Measurements from ENCODE around the gene TTC24.

Gene TTC24

DNA sequence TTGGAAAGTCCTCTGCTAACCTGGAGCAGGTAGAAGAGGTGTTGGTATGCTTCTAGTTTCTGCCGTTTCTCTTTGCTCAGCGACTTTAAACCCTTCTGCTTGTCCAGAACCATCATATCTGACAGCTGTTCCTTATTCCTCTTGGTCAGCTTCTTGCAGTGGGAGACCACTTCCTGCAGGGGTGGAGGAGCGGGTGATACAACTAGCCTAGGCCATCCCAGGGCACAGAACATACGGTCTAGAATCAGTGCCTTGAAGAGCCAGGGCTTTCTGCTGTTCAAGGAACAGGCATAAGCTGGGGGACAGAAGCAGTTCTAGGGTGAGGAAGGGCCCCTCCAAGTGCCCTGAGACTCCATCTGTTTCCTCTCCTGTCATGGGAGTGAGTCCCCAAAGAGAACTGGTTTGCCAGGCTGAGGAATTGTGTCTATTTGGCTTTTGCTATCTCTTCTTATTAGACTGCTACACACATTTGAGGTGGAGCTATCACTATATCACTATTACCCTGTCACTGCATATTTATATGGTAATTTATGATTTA lies 39.6 kb upstream of the TTC24 start (continued):
- TF ChIP-seq BACH2 (CRISPR knock-in tag; IDR thresholded peaks at IDR 0.05; ENCODE audit: borderline replicate concordance): no peak
- TF ChIP-seq, protein P1, sequence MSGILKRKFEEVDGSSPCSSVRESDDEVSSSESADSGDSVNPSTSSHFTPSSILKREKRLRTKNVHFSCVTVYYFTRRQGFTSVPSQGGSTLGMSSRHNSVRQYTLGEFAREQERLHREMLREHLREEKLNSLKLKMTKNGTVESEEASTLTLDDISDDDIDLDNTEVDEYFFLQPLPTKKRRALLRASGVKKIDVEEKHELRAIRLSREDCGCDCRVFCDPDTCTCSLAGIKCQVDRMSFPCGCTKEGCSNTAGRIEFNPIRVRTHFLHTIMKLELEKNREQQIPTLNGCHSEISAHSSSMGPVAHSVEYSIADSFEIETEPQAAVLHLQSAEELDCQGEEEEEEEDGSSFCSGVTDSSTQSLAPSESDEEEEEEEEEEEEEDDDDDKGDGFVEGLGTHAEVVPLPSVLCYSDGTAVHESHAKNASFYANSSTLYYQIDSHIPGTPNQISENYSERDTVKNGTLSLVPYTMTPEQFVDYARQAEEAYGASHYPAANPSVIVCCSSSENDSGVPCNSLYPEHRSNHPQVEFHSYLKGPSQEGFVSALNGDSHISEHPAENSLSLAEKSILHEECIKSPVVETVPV (CRISPR knock-in tag; IDR thresholded peaks at IDR 0.05): no peak

DNA sequence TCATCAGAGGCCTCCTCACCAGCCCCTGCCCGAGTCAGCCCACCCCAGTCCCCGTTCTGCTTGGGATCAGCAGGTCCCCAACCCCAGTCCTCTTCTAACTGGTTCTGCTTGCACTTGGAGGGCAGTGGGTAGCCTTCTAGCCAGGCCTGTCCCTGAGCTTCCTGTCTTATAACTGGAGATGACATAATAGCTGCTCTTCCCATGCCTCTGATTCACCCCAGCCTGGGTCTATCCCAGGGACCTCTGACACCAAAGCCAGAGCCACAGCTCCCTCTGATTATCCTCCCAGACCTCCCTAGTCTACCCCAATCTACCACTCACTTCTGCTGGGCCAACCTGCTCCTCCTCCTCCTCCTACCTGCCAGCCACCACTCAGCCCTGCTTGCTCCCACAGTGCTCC lies 38.6 kb upstream of the TTC24 start:
- TF ChIP-seq RARB (CRISPR knock-in tag; IDR thresholded peaks at IDR 0.05): no peak
- TF ChIP-seq, protein P2, sequence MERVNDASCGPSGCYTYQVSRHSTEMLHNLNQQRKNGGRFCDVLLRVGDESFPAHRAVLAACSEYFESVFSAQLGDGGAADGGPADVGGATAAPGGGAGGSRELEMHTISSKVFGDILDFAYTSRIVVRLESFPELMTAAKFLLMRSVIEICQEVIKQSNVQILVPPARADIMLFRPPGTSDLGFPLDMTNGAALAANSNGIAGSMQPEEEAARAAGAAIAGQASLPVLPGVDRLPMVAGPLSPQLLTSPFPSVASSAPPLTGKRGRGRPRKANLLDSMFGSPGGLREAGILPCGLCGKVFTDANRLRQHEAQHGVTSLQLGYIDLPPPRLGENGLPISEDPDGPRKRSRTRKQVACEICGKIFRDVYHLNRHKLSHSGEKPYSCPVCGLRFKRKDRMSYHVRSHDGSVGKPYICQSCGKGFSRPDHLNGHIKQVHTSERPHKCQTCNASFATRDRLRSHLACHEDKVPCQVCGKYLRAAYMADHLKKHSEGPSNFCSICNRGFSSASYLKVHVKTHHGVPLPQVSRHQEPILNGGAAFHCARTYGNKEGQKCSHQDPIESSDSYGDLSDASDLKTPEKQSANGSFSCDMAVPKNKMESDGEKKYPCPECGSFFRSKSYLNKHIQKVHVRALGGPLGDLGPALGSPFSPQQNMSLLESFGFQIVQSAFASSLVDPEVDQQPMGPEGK (CRISPR knock-in tag; IDR thresholded peaks at IDR 0.05; ENCODE audit: borderline replicate concordance): no peak
- TF ChIP-seq ARNTL (CRISPR knock-in tag; IDR thresholded peaks at IDR 0.05; ENCODE audit: borderline replicate concordance, low read depth): no peak
- TF ChIP-seq PPARA (CRISPR knock-in tag; IDR thresholded peaks at IDR 0.05; ENCODE audit: borderline replicate concordance): no peak
- no peak for TF ChIP-seq ZFP3 (CRISPR knock-in tag; IDR thresholded peaks at IDR 0.05)
- no peak for TF ChIP-seq TOX (CRISPR knock-in tag; IDR thresholded peaks at IDR 0.05; ENCODE audit: borderline replicate concordance)
- TF ChIP-seq ZNF8 (CRISPR knock-in tag; IDR thresholded peaks at IDR 0.05): no peak
- TF ChIP-seq, protein P3, sequence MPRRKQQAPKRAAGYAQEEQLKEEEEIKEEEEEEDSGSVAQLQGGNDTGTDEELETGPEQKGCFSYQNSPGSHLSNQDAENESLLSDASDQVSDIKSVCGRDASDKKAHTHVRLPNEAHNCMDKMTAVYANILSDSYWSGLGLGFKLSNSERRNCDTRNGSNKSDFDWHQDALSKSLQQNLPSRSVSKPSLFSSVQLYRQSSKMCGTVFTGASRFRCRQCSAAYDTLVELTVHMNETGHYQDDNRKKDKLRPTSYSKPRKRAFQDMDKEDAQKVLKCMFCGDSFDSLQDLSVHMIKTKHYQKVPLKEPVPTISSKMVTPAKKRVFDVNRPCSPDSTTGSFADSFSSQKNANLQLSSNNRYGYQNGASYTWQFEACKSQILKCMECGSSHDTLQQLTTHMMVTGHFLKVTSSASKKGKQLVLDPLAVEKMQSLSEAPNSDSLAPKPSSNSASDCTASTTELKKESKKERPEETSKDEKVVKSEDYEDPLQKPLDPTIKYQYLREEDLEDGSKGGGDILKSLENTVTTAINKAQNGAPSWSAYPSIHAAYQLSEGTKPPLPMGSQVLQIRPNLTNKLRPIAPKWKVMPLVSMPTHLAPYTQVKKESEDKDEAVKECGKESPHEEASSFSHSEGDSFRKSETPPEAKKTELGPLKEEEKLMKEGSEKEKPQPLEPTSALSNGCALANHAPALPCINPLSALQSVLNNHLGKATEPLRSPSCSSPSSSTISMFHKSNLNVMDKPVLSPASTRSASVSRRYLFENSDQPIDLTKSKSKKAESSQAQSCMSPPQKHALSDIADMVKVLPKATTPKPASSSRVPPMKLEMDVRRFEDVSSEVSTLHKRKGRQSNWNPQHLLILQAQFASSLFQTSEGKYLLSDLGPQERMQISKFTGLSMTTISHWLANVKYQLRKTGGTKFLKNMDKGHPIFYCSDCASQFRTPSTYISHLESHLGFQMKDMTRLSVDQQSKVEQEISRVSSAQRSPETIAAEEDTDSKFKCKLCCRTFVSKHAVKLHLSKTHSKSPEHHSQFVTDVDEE (CRISPR knock-in tag; IDR thresholded peaks at IDR 0.05): no peak
- TF ChIP-seq, protein P4, sequence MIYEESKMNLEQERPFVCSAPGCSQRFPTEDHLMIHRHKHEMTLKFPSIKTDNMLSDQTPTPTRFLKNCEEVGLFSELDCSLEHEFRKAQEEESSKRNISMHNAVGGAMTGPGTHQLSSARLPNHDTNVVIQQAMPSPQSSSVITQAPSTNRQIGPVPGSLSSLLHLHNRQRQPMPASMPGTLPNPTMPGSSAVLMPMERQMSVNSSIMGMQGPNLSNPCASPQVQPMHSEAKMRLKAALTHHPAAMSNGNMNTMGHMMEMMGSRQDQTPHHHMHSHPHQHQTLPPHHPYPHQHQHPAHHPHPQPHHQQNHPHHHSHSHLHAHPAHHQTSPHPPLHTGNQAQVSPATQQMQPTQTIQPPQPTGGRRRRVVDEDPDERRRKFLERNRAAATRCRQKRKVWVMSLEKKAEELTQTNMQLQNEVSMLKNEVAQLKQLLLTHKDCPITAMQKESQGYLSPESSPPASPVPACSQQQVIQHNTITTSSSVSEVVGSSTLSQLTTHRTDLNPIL (CRISPR knock-in tag; IDR thresholded peaks at IDR 0.05; ENCODE audit: low read depth): no peak
- no peak for TF ChIP-seq OSR1 (CRISPR knock-in tag; IDR thresholded peaks at IDR 0.05)
- no peak for TF ChIP-seq TCF4 (CRISPR knock-in tag; IDR thresholded peaks at IDR 0.05; ENCODE audit: borderline replicate concordance)
- TF ChIP-seq ISL1 (CRISPR knock-in tag; IDR thresholded peaks at IDR 0.05): no peak
- no peak for ATAC-seq

DNA sequence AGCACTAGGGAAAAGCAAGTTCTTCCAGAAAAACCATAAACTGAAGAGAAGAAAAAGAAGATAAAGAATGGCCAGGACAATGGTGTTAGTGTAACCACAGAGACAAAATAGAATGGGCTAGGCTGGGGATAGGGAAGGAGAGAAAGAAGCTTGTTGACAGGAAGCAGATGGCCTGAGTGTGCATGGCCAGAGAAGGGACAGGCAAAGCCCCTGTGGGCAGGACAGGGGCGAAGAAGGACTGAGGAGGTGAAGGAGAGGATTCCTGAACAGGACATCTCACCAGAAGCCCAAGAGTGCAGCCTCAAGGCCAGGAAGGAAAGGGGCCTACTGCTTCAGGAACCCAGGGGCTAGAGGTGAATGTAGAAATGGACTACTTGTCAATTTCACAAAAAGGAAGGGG lies 36.5 kb upstream of the TTC24 start:
- TF ChIP-seq PPARA (CRISPR knock-in tag; IDR thresholded peaks at IDR 0.05; ENCODE audit: borderline replicate concordance): no peak
- no peak for TF ChIP-seq BACH2 (CRISPR knock-in tag; IDR thresholded peaks at IDR 0.05; ENCODE audit: borderline replicate concordance)
- TF ChIP-seq, protein P3 (CRISPR knock-in tag; IDR thresholded peaks at IDR 0.05): no peak
- no peak for TF ChIP-seq SNAI2 (CRISPR knock-in tag; IDR thresholded peaks at IDR 0.05)
- TF ChIP-seq, protein P1 (CRISPR knock-in tag; IDR thresholded peaks at IDR 0.05): no peak
- TF ChIP-seq TOX (CRISPR knock-in tag; IDR thresholded peaks at IDR 0.05; ENCODE audit: borderline replicate concordance): no peak
- no peak for TF ChIP-seq RARB (CRISPR knock-in tag; IDR thresholded peaks at IDR 0.05)
- no peak for TF ChIP-seq ZNF70 (CRISPR knock-in tag; IDR thresholded peaks at IDR 0.05)
- TF ChIP-seq GLIS3 (CRISPR knock-in tag; IDR thresholded peaks at IDR 0.05): no peak
- TF ChIP-seq, protein P2 (CRISPR knock-in tag; IDR thresholded peaks at IDR 0.05; ENCODE audit: borderline replicate concordance): no peak
- TF ChIP-seq ZC3H10 (CRISPR knock-in tag; IDR thresholded peaks at IDR 0.05): no peak
- TF ChIP-seq, protein P5, sequence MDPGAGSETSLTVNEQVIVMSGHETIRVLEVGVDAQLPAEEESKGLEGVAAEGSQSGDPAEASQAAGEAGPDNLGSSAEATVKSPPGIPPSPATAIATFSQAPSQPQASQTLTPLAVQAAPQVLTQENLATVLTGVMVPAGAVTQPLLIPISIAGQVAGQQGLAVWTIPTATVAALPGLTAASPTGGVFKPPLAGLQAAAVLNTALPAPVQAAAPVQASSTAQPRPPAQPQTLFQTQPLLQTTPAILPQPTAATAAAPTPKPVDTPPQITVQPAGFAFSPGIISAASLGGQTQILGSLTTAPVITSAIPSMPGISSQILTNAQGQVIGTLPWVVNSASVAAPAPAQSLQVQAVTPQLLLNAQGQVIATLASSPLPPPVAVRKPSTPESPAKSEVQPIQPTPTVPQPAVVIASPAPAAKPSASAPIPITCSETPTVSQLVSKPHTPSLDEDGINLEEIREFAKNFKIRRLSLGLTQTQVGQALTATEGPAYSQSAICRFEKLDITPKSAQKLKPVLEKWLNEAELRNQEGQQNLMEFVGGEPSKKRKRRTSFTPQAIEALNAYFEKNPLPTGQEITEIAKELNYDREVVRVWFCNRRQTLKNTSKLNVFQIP (CRISPR knock-in tag; IDR thresholded peaks at IDR 0.05; ENCODE audit: borderline replicate concordance, low read depth): no peak
- TF ChIP-seq ZFP3 (CRISPR knock-in tag; IDR thresholded peaks at IDR 0.05): no peak
- TF ChIP-seq, protein P4 (CRISPR knock-in tag; IDR thresholded peaks at IDR 0.05; ENCODE audit: low read depth): no peak
- TF ChIP-seq OSR1 (CRISPR knock-in tag; IDR thresholded peaks at IDR 0.05): no peak
- ATAC-seq: no peak

Measured in SK-N-SH treated with all-trans-retinoic acid at 6 μM for 48 hours (cell line).